ENCODE data around the gene ZG16B.

Gene ZG16B, protein sequence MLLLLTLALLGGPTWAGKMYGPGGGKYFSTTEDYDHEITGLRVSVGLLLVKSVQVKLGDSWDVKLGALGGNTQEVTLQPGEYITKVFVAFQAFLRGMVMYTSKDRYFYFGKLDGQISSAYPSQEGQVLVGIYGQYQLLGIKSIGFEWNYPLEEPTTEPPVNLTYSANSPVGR

GRCh38 chr16:2829501-2830354, at the start of gene ZG16B:
TSS of gene ZG16B (plus strand) at chr16:2830303. CDS start at chr16:2830442, 139 bp downstream.
- no peak for DNase-seq (ENCODE audit: low spot score)

DNA sequence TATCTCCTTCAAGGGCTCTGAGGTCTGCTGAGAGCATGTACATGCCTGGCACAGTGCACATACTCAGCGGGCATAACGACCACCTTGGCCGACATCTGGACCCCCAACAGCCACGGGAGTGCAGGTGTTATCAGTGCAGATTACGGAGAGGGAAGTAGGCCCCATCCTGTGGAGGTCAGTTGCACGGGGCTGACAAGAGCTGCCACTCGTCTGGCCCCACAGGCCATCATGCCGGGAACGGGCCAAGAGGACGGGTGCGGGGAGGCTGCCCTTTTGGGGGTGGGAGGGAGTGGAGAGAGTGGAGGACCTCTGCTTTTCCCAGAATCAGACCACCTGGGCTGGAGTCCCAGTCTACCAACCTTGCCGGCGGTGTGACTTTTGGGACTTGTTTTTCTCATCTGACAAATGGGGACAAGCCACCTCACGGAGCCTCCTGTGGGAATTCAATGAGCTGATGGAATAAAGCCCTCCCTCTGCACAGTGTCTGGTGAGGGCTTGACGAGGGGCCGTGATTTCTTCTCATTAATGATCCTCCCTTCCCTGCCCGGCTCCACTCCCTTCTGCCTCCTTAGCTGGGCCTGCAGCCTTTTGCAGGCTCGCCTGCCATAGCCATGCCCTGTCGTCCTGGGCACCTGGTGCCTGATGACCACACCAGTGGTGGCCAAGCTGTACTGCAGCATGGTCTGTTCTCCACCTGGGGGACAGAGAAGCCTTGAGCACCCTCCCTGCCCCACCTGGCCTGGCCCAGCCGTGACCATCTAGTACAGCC, 47.3 kb upstream of the ZG16B start:
- DNase-seq (ENCODE audit: low spot score), result no peak

DNA sequence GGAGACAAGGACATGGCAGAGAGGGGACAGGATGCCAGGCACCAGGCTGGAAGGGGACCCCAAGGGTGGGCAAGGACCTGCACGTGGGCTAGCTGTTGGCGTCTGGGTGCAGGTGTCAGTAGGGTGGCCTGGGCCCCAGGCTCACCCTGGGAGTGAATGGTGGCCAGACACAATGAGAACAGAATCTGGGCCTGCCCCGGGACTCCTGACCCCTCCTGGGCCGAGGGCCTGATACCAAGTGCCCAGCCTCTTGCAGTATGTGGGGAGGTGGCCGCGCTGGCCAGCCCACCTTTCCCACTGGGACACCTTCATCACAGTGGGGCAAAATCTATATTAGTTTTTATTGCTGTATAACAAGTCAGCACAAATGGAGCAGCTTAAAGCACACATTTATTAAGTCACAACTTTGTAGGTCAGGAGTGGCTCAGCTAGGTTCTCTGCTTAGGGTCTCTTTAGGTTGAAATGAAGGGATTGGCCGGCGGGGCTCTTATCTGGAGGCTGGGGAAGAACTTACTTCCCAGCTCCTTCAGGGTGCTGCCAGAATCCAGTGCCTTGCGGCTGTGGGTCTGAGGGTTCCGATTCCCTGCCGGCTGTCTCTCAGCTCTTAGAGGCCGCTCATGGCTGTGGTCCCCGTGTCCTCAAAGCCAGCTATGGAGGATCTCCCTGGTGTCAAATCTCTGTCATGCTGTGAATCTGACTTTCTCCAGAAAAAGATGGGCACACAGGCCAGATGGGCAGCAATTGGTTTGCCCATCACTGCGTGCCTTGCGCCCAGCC, 46.3 kb upstream of the ZG16B start:
- no peak for DNase-seq (ENCODE audit: low spot score)

DNA sequence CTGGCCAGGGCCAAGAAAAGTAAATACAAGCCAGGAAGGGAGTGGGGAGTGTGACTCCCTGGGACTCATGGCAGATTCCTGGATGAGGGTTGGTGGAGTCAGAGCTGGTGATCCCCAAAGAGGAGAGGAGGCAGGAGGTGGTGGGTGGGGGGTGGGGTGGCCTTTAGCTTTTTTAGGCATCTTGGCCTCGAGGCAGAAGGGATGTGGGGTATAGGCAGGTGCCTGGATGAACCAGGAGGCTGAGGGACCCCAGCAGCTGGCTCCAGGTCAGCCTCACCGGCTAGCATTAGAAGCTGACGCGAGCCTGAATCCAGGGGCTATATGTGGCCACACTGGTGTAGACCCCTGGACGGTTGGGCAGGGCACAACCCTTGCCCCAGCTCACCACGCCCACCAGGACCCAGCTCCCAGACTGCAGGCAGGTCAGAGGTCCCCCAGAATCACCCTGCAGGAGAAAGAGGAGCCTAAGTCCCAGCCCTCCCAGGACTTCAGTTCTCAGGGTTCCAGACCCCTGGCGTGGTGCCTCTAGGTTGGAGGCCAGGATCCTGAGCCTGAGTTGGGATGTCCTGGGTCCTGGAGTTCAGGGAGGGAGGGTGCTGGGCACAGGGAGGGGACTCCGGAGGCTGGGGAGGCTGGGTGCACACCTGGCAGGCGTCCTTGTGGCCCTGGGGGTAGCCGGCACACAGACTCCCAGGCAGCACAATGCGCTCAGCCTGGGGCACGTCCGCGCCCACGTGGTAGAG, 45.6 kb upstream of the ZG16B start:
- DNase-seq (ENCODE audit: low spot score), result no peak

GRCh38 chr16:2785101-2785991, 44.8 kb upstream of the ZG16B start:
- DNase-seq (ENCODE audit: low spot score), result no peak

- DNase-seq (ENCODE audit: low spot score), result no peak
These were observed 43.9 kb upstream of the ZG16B start for GRCh38 chr16:2786061-2786825.

DNA sequence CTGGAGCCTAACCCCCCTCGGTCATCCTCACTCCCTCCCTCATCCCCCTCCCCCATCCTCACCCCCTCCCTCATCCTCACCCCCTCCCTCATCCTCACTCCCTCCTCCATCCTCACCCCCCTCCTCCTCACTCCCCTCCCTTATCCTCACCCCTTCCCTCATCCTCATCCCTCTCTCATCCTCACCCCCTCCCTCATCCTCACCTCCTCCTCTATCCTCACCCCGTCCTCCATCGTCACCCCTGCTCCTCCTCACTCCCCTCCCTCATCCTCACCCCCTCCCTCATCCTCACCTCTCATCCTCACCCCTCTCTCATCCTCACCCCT, 43.3 kb upstream of the ZG16B start:
- DNase-seq (ENCODE audit: low spot score), result no peak

DNA sequence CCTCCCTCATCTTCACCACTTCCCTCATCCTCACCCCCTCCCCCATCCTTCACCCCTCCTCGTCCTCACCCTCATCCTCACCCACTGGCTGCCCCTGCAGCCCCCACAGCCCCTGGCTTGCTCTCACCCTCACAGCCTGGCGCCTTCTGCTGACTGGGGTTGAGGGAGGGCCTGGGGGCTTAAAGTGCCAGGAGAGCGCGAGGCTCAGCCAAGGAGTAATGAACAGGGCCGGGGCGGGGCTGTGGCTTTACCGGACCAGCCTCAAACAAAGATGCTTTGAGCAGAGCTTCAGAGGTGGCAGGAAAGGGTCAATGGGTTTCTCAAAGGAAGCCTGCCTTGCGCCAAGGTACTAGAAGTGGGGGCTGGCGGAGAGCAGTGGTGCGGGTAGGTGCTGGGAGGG, 42.7 kb upstream of the ZG16B start, which contains the start of gene PRSS33:
Gene PRSS33 (minus strand): TSS at position 155 of the 400 bp plus-strand sequence. CDS start 1,013 bp downstream, outside the sequence.
- no peak for DNase-seq (ENCODE audit: low spot score)

DNA sequence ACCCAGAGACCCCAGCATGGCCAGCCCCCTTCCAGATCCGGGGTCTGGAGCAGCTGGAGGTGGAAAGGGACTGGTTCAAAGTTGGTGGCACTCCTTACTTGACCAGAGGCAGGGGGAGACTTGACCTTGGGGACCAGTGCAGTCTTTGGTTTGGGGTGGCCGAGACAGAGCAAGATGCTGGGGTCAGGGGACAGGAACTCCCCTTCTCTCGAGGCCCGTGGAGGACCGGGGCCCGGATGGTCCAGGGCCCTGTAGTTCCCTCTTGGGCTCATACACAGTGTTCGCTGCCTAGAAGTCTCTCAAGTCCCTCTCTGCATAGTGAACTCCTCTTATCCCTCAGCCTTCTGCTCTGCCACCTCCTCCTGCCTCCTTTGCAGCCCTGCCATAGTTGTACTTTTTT, 42.1 kb upstream of the ZG16B start:
- no peak for DNase-seq (ENCODE audit: low spot score)

GRCh38 chr16:2790631-2791030, 39.5 kb upstream of the ZG16B start:
- no peak for DNase-seq (ENCODE audit: low spot score)

DNA sequence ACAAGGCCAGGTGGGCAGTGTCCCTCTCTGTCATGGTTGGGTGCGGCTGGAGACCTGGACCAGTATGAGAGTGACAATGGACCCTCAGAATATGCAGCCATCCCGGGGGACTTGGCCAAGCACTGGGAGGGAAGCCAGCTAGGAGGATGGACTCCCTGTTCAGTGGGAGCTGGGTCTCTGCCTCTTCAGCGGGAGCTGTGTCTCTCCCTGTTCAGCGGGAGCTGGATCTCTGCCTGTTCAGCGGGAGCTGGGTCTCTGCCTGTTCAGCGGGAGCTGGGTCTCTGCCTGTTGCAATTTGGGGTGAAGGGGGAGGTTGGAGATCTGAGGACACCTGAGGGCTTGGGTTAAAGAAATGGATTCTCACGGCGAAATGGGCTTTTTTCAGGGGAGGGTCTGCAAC, 38.9 kb upstream of the ZG16B start:
- no peak for DNase-seq (ENCODE audit: low spot score)

GRCh38 chr16:2792940-2793339, 37.2 kb upstream of the ZG16B start:
- no peak for DNase-seq (ENCODE audit: low spot score)

- DNase-seq (ENCODE audit: low spot score), result no peak
These were observed 34.5 kb upstream of the ZG16B start for GRCh38 chr16:2795395-2796143.

GRCh38 chr16:2798723-2799204, 31.3 kb upstream of the ZG16B start:
- DNase-seq (ENCODE audit: low spot score), result no peak

- no peak for DNase-seq (ENCODE audit: low spot score)
These were observed 30.8 kb upstream of the ZG16B start for GRCh38 chr16:2799205-2799858.

- no peak for DNase-seq (ENCODE audit: low spot score)
These were observed 30.3 kb upstream of the ZG16B start for GRCh38 chr16:2799859-2800226.

DNA sequence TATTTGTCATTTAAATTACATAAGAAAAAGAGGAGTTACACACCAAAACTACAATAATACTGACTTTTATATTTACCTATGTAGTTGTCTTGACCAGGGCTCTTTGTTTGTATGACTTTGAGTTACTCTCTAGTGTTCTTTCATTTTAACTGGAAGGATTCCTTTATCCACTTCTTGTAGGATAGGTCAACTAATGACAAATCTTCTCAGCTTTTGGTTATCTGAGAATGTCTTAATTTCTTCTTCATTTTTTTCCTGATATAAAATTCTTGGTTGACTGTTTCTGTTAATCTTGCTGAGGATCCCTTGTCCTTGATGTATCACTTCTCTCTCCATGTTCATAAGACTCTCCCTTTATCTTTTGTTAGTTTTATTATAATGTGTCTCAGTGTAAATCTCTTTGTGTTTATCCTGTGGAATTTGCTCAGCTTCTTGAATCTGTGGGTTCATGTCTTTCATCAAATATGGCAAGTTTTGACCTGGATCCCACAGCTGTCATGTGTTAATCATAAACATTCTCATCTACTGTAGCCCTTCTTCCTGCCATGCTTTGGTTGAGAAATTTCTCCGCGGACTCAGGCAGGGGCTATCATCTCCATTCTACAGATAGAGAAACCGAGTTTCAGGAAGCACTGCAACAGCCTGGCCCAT, 26.4 kb upstream of the ZG16B start:
- no peak for DNase-seq (ENCODE audit: low spot score)

- DNase-seq (ENCODE audit: low spot score), result no peak
These were observed 25.4 kb upstream of the ZG16B start for GRCh38 chr16:2804728-2805127.
